ENCODE data around the gene KRTAP10-3. TPM values are rescaled to one million over a fixed set of nuclear protein-coding genes. Genes with fewer than 3 reads are reported as not detected.
"Not testable (repeated sequence)": the region's sequence is repeated elsewhere in the genome, so short reads cannot be mapped to it uniquely, and the experiment has no call there.

Gene KRTAP10-3
- total RNA-seq, 3 donors from 2014 or later = not detected

- no peaks in the 10 kb centered on the region for H3K4me1 ChIP-seq (ENCODE audit: low read depth)
- DNase-seq = no peak
- intact Hi-C loops (cut with DNase I, micrococcal nuclease) = no loop called here
- H3K4me3 ChIP-seq = no peak overlapping the region
- no peak for TF ChIP-seq CTCF (IDR thresholded peaks at IDR 0.05)
- H3K36me3 ChIP-seq (ENCODE audit: low read depth) = no peaks in the 10 kb centered on the region
- no peaks in the 10 kb centered on the region for H3K9me3 ChIP-seq
- ATAC-seq = no peak
Measured at GRCh38 chr21:44552681-44553080, 5.9 kb downstream of the KRTAP10-3 start.

- Histone ChIP-seq H3K4me1 (ENCODE audit: low read depth) (no peaks in the 10 kb centered on the region), H3K36me3 (ENCODE audit: low read depth) (no peaks in the 10 kb centered on the region), H3K9me3 (no peaks in the 10 kb centered on the region), H3K4me3 (no peak overlapping the region)
- no peak for ATAC-seq
- no peak for TF ChIP-seq CTCF (IDR thresholded peaks at IDR 0.05)
- intact Hi-C loops (cut with DNase I, micrococcal nuclease) = no loop called here
- peak in 1 of 3 donors; percentile 11 for DNase-seq
Measured at GRCh38 chr21:44552136-44552535, 6.5 kb downstream of the KRTAP10-3 start.

GRCh38 chr21:44551340-44551961 lies 7.1 kb downstream of the KRTAP10-3 start, which contains the start of gene KRTAP10-2:
TSS of gene KRTAP10-2 (minus strand) at chr21:44551505. CDS start at chr21:44551458, 47 bp downstream.
- ATAC-seq (peak; percentile 47), DNase-seq (peak in 1 of 3 donors; percentile 29)
- Histone ChIP-seq H3K4me1 (ENCODE audit: low read depth) (no peaks in the 10 kb centered on the region), H3K36me3 (ENCODE audit: low read depth) (no peaks in the 10 kb centered on the region), H3K9me3 (no peaks in the 10 kb centered on the region), H3K4me3 (no peak within 1 kb of the TSS)
- intact Hi-C loops (cut with DNase I, micrococcal nuclease) = no loop called here
- TF ChIP-seq CTCF (IDR thresholded peaks at IDR 0.05) = no peak

- no peak for TF ChIP-seq CTCF (IDR thresholded peaks at IDR 0.05)
- Histone ChIP-seq H3K4me1 (ENCODE audit: low read depth) (no peaks in the 10 kb centered on the region), H3K36me3 (ENCODE audit: low read depth) (no peaks in the 10 kb centered on the region), H3K4me3 (no peak overlapping the region), H3K9me3 (no peaks in the 10 kb centered on the region)
- ATAC-seq (no peak), DNase-seq (no peak)
- intact Hi-C loops (cut with DNase I, micrococcal nuclease) = no loop called here
Measured at GRCh38 chr21:44550807-44551206, 7.8 kb downstream of the KRTAP10-3 start.

- not testable (repeated sequence) for ATAC-seq
- DNase-seq = peak in 2 of 3 donors; percentile 21 to 49
Measured at GRCh38 chr21:44550285-44550684, 8.3 kb downstream of the KRTAP10-3 start.

GRCh38 chr21:44549525-44550211 lies 8.9 kb downstream of the KRTAP10-3 start:
- H3K36me3 ChIP-seq (ENCODE audit: low read depth) = no peaks in the 10 kb centered on the region
- TF ChIP-seq CTCF (IDR thresholded peaks at IDR 0.05) = no peak
- H3K9me3 ChIP-seq = no peaks in the 10 kb centered on the region
- intact Hi-C loops (cut with DNase I, micrococcal nuclease) = no loop called here
- DNase-seq (no peak), ATAC-seq (no peak)
- H3K4me1 ChIP-seq (ENCODE audit: low read depth) = no peaks in the 10 kb centered on the region
- no peak overlapping the region for H3K4me3 ChIP-seq

More at GRCh38 chr21:44550285-44550684, 8.3 kb downstream of the KRTAP10-3 start:
- H3K36me3 ChIP-seq (ENCODE audit: low read depth); H3K4me1 ChIP-seq (ENCODE audit: low read depth); H3K9me3 ChIP-seq; H3K4me3 ChIP-seq; intact Hi-C loops (cut with DNase I, micrococcal nuclease): not testable (repeated sequence)

Measured in mucosa of descending colon (tissue), 3 donors.